SK-N-SH (cell line): Measurements from ENCODE around the gene TAX1BP1. TPM values are rescaled to one million over a fixed set of nuclear protein-coding genes. Genes with fewer than 3 reads are reported as not detected.

ENCODE experiments used
- CTCF ChIA-PET: fragments of 300-600, 350-600 bp; formaldehyde crosslinking; extraction: SDS; loops from one replicate; lab custom pipeline; 2021; lab: Yijun Ruan, JAX
- POLR2A ChIA-PET: fragments of 350-600 bp; sonication (Branson Sonifier 250); formaldehyde crosslinking; extraction: SDS; loops from one replicate; lab custom pipeline; 2020; ENCODE audit warnings: antibody characterized with exemption, inconsistent platforms; lab: Yijun Ruan, JAX
- DNase-seq: peaks from one replicate; pipeline ENCODE4 v3.0.0; 2012
- H2AFZ ChIP-seq: fragments of 200-600 bp; sonication (generic); 2 replicates; pipeline ENCODE4 v1.8.1; 2016; ENCODE audit warnings: antibody characterized with exemption, mild to moderate bottlenecking, low read depth
- H3F3A ChIP-seq: fragments of 200-600 bp; sonication (generic); replicated peaks from 2 replicates; pipeline ENCODE3; 2016; ENCODE audit warnings: antibody characterized with exemption, mild to moderate bottlenecking; ENCODE audit not compliant: insufficient read depth
- H3K27ac ChIP-seq, 2 experiments: fragments of 200-500 bp in 1 of 2; fragments of 200-600 bp in 1 of 2; sonication (Bioruptor generic) in 1 of 2; sonication (generic), shearing (Covaris generic) in 1 of 2; 2 replicates each; pipeline versions ENCODE4 v1.5.1 to v1.6.1; 2014 to 2016; ENCODE audit warnings: low read depth in 2 of 2, inconsistent platforms in 1 of 2, low read length in 1 of 2, mild to moderate bottlenecking in 1 of 2, mixed read lengths in 1 of 2
- H3K27me3 ChIP-seq: fragments of 200-600 bp; sonication (generic), shearing (Covaris generic); 2 replicates; pipeline ENCODE4 v1.6.1; 2016; ENCODE audit warnings: mixed run types; ENCODE audit not compliant: insufficient read depth
- H3K36me3 ChIP-seq, 2 experiments: fragments of 200-500 bp in 1 of 2; fragments of 200-600 bp in 1 of 2; sonication (Bioruptor generic) in 1 of 2; sonication (generic) in 1 of 2; replicated peaks in 1 of 2; 2 replicates each; pipeline versions ENCODE3 to v1.5.1; 2014 to 2016; ENCODE audit warnings: low read length in 1 of 2, mild to moderate bottlenecking in 1 of 2; ENCODE audit not compliant: insufficient read depth in 2 of 2, control insufficient read depth in 1 of 2
- H3K4me1 ChIP-seq, 2 experiments: fragments of 200-500 bp in 1 of 2; fragments of 200-600 bp in 1 of 2; sonication (Bioruptor generic) in 1 of 2; sonication (generic), shearing (Covaris generic) in 1 of 2; 2 replicates each; pipeline versions ENCODE4 v1.5.1 to v1.6.1; 2014 to 2016; ENCODE audit warnings: low read depth in 1 of 2, low read length in 1 of 2, mixed run types in 1 of 2; ENCODE audit not compliant: insufficient read depth in 2 of 2, control insufficient read depth in 1 of 2
- H3K4me2 ChIP-seq: fragments of 200-600 bp; sonication (generic), shearing (Covaris generic); 2 replicates; pipeline ENCODE4 v1.6.1; 2017; ENCODE audit warnings: mixed run types
- H3K4me3 ChIP-seq, 2 experiments: fragments of 200-500 bp in 1 of 2; fragments of 200-600 bp in 1 of 2; sonication (Bioruptor generic) in 1 of 2; sonication (generic), shearing (Covaris generic) in 1 of 2; 2 replicates each; pipeline versions ENCODE4 v1.5.1 to v1.8.1; 2014 to 2016; ENCODE audit warnings: low read depth in 2 of 2, inconsistent platforms in 1 of 2, low read length in 1 of 2, mild to moderate bottlenecking in 1 of 2, mixed read lengths in 1 of 2, moderate library complexity in 1 of 2
- H3K79me2 ChIP-seq: fragments of 200-600 bp; sonication (generic); 2 replicates; pipeline ENCODE4 v1.8.1; 2017; ENCODE audit warnings: mild to moderate bottlenecking; ENCODE audit not compliant: insufficient read depth
- H3K9ac ChIP-seq: fragments of 200-600 bp; sonication (generic); 2 replicates; pipeline ENCODE4 v1.6.1; 2017; ENCODE audit warnings: mixed run types
- H3K9me2 ChIP-seq: fragments of 200-600 bp; sonication (generic); 2 replicates; pipeline ENCODE4 v1.6.1; 2017; ENCODE audit warnings: mixed run types
- H3K9me3 ChIP-seq: fragments of 200-600 bp; sonication (generic); 2 replicates; pipeline ENCODE4 v1.6.1; 2017; ENCODE audit warnings: mixed run types, mild to moderate bottlenecking, moderate library complexity
- H4K20me1 ChIP-seq: fragments of 200-600 bp; sonication (generic); 2 replicates; pipeline ENCODE4 v1.6.1; 2017; ENCODE audit warnings: mild to moderate bottlenecking, mixed run types; ENCODE audit not compliant: insufficient read depth
- EP300 ChIP-seq, 2 experiments: IDR thresholded peaks; 2 replicates each; pipeline versions ENCODE4 v1.4.0 to v1.6.1; 2012; ENCODE audit warnings: borderline replicate concordance in 1 of 2, low read depth in 1 of 2, low read length in 1 of 2
- EZH2phosphoT487 ChIP-seq: fragments of 200-600 bp; sonication (generic); IDR thresholded peaks from 2 replicates; pipeline ENCODE4 v1.6.1; 2017; ENCODE audit warnings: low read depth, mixed run types, mild to moderate bottlenecking, antibody characterized with exemption, moderate library complexity, borderline replicate concordance
- FOXJ3 ChIP-seq: sonication (generic); formaldehyde crosslinking; IDR thresholded peaks from 2 replicates; pipeline ENCODE4 v1.5.1; 2020; ENCODE audit warnings: mild to moderate bottlenecking, missing genetic modification reagents
- FOXM1 ChIP-seq: IDR thresholded peaks from 2 replicates; pipeline ENCODE4 v1.4.0; 2012; ENCODE audit warnings: low read depth, mild to moderate bottlenecking
- JUND ChIP-seq: IDR thresholded peaks from 2 replicates; pipeline ENCODE4 v1.4.0; 2012
- MEF2A ChIP-seq: IDR thresholded peaks from 2 replicates; pipeline ENCODE4 v1.4.0; 2012; ENCODE audit warnings: low read depth, borderline replicate concordance
- MXI1 ChIP-seq: IDR thresholded peaks from 2 replicates; pipeline ENCODE4 v1.6.1; 2012; ENCODE audit warnings: mild to moderate bottlenecking, low read depth, low read length, improper control_type of control experiment
- NFIC ChIP-seq: IDR thresholded peaks from 2 replicates; pipeline ENCODE4 v1.4.0; 2012; ENCODE audit warnings: borderline replicate concordance
- NRF1 ChIP-seq: IDR thresholded peaks from 2 replicates; pipeline ENCODE4 v1.6.1; 2012; ENCODE audit warnings: low read depth, mild to moderate bottlenecking, low read length
- RCOR1 ChIP-seq: fragments of 150-350 bp; IDR thresholded peaks from 2 replicates; pipeline ENCODE4 v1.6.1; 2017; ENCODE audit warnings: antibody characterized with exemption, low read length
- REST ChIP-seq: IDR thresholded peaks from 2 replicates; pipeline ENCODE4 v1.6.1; 2012; ENCODE audit warnings: mild to moderate bottlenecking, low read depth, low read length, moderate library complexity
- RFX5 ChIP-seq: IDR thresholded peaks from 2 replicates; pipeline ENCODE4 v1.6.1; 2012; ENCODE audit warnings: mild to moderate bottlenecking, improper control_type of control experiment, low read length
- ZBTB33 ChIP-seq: IDR thresholded peaks from 2 replicates; pipeline ENCODE4 v1.4.0; 2012; ENCODE audit warnings: low read depth, borderline replicate concordance
- WGBS: methylation state at CpG from one replicate; pipeline ENCODE4 v1.1.6; 2017; ENCODE audit warnings: low lambda C conversion rate; 5-methylcytosine and 5-hydroxymethylcytosine counted together
- polyA plus RNA-seq, 3 experiments: library from polyadenylated mRNA; depleted of rRNA; stranded (reverse); fragments of >200 nt; gene quantifications; 2 replicates each; pipeline ENCODE4 v1.2.3, GENCODE V29; 2012
- TF ChIP-seq, protein P1 (sequence below): fragments of 200-600 bp; sonication (generic); IDR thresholded peaks from 2 replicates; pipeline ENCODE4 v1.6.1; 2017; ENCODE audit warnings: antibody characterized with exemption, mild to moderate bottlenecking, moderate library complexity
- TF ChIP-seq, protein P2 (sequence below): IDR thresholded peaks from 2 replicates; pipeline ENCODE4 v1.4.0; 2012; ENCODE audit warnings: low read depth, borderline replicate concordance

Gene TAX1BP1
- polyA plus RNA-seq, 1 of the 3 experiments (the other 2 are of a cell fraction) = 70.3 TPM

- ChIA-PET POLR2A (interaction anchor here (0.8 kb wide), 1 partner anchor 45 kb away, joined by 3 read pairs; no protein-coding TSS in a partner anchor), CTCF (interaction anchor here (1.6 to 2.1 kb wide), 2 partner anchors 14 to 388 kb away, joined by 4 to 7 read pairs; no protein-coding TSS in a partner anchor)
- Histone ChIP-seq H3K9me3 (0 out of 2 replicates have a peak, but pooled peaks cover 4% of the 10 kb centered on the region), H3K79me2 (no peaks in the 10 kb centered on the region), H4K20me1 (no peaks in the 10 kb centered on the region), H3K4me3 (no peak overlapping the region), H3K9me2 (no peaks in the 10 kb centered on the region), H3K36me3 (no peaks in the 10 kb centered on the region), H3K27ac (peak overlapping the region in 1 of 2 experiments; percentile 83; a peak in 2 of 4 replicates), H3F3A (peaks cover 15% of the 10 kb centered on the region), H3K9ac (no peak overlapping the region), H3K27me3 (no peaks in the 10 kb centered on the region), H2AFZ (no peak overlapping the region), H3K4me2 (no peak overlapping the region), H3K4me1 (peaks cover 4 to 7% of the 10 kb centered on the region in 2 experiments; a peak in 3 of 4 replicates)
- DNase-seq = no peak
- TF ChIP-seq ZBTB33 (no peak), EZH2phosphoT487 (no peak)
- TF ChIP-seq, protein P1, sequence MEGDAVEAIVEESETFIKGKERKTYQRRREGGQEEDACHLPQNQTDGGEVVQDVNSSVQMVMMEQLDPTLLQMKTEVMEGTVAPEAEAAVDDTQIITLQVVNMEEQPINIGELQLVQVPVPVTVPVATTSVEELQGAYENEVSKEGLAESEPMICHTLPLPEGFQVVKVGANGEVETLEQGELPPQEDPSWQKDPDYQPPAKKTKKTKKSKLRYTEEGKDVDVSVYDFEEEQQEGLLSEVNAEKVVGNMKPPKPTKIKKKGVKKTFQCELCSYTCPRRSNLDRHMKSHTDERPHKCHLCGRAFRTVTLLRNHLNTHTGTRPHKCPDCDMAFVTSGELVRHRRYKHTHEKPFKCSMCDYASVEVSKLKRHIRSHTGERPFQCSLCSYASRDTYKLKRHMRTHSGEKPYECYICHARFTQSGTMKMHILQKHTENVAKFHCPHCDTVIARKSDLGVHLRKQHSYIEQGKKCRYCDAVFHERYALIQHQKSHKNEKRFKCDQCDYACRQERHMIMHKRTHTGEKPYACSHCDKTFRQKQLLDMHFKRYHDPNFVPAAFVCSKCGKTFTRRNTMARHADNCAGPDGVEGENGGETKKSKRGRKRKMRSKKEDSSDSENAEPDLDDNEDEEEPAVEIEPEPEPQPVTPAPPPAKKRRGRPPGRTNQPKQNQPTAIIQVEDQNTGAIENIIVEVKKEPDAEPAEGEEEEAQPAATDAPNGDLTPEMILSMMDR = no peak
- WGBS = 97% methylated on average over 6 of the region's 6 CpGs
Observed at GRCh38 chr7:27708485-27708884, 31.5 kb upstream of the TAX1BP1 start.

DNA sequence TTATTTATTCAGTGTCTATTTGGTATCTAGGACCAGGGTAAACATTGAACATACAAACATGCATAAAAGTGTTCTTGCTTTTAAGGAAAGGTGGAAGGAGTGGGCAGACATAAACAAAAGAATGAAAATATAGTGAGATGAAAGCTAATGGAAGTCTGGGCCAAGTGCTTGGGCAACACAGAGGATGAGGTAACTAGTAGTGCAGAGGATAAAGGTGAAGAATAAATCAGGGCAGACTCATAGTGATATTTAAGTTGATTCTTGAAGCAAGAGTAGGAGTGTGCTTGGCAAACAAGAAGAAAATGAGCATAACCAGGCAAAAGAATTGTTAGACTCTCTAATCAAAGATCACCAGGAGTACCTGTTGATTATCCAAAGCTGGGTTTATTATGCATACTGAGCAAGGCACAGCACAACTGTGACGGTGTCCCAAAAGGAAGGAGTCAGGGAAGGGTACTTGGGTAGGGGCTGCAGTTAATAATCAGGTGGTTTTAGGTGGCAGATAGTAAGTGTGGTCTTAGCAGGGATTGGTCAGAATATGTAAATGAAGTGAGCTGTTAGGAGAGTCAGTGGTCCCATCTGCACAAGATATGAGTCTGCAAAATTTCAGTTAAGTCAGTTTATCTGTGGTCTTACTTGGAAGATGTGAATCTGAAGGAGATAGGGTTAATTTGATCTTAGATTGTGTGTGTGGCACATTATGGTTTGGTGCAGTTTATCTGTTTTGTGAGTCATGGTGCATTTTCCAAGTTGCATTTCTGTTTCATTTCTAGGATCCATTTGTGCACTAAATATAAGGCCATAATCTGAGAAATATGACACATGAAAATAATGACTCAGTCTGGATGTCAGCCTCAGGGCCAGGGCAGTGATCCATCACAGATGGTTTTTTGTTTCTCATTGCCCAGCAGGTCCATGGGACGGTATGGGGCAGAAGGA, 30.6 kb upstream of the TAX1BP1 start:
- Histone ChIP-seq H3K36me3 (no peaks in the 10 kb centered on the region), H3K27me3 (no peaks in the 10 kb centered on the region), H3K4me3 (no peak overlapping the region), H3K9me3 (0 out of 2 replicates have a peak, but pooled peaks cover 4% of the 10 kb centered on the region), H3K9ac (no peak overlapping the region), H3K27ac (peak overlapping the region; percentile 67 to 83; a peak in 3 of 4 replicates), H3K9me2 (no peaks in the 10 kb centered on the region), H3F3A (peaks cover 15% of the 10 kb centered on the region), H2AFZ (peak overlapping the region; percentile 0; the same call in 1 of the 2 replicates), H3K4me2 (peak overlapping the region; percentile 50), H3K4me1 (peaks cover 4 to 7% of the 10 kb centered on the region in 2 experiments; a peak in 3 of 4 replicates), H3K79me2 (no peaks in the 10 kb centered on the region), H4K20me1 (no peaks in the 10 kb centered on the region)
- WGBS = 36% methylated on average over 2 of the region's 2 CpGs
- DNase-seq = peak; percentile 26
- ChIA-PET POLR2A (interaction anchor here (0.8 kb wide), 1 partner anchor 46 kb away, joined by 3 read pairs; no protein-coding TSS in a partner anchor), CTCF (interaction anchor here (0.8 to 2.1 kb wide), 3 partner anchors 13 to 387 kb away, joined by 3 to 7 read pairs (median 4); no protein-coding TSS in a partner anchor)
- TF ChIP-seq EZH2phosphoT487 (no peak), MXI1 (0 out of 2 replicates have a peak, but pooled peaks have one; percentile 8), REST (no peak), EP300 (IDR thresholded peaks at IDR 0.05; ENCODE audit: borderline replicate concordance in 1 of 2, low read depth in 1 of 2, low read length in 1 of 2) (peak; percentile 72 to 96), NRF1 (no peak), JUND (peak; percentile 98), RCOR1 (no peak), NFIC (peak; percentile 88), RFX5 (no peak), FOXJ3 (no peak), FOXM1 (peak; percentile 96), MEF2A (peak; percentile 88; the same call in 1 of the 2 replicates)
- TF ChIP-seq, protein P2, sequence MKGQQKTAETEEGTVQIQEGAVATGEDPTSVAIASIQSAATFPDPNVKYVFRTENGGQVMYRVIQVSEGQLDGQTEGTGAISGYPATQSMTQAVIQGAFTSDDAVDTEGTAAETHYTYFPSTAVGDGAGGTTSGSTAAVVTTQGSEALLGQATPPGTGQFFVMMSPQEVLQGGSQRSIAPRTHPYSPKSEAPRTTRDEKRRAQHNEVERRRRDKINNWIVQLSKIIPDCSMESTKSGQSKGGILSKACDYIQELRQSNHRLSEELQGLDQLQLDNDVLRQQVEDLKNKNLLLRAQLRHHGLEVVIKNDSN = no peak
